H1 (cell line): ENCODE data around the gene SHOX.

Experiments
- ATF2 ChIP-seq: IDR thresholded peaks from 2 replicates; pipeline ENCODE4 v1.6.1; 2012; ENCODE audit warnings: low read length, inconsistent platforms
- CTCF ChIP-seq, 3 experiments: IDR thresholded peaks; 1 replicate in 2 of 3; 2 replicates in 1 of 3; pipeline versions ENCODE4 v1.5.1 to v1.6.1; 2011; ENCODE audit warnings: low read length in 3 of 3, mild to moderate bottlenecking in 3 of 3, inconsistent platforms in 2 of 3, low read depth in 1 of 3, moderate library complexity in 1 of 3; ENCODE audit not compliant: insufficient read depth in 1 of 3; ENCODE audit errors: control extremely low read depth in 1 of 3
- EGR1 ChIP-seq: IDR thresholded peaks from 2 replicates; pipeline ENCODE4 v1.6.1; 2011; ENCODE audit warnings: low read depth, low read length, borderline replicate concordance
- EP300 ChIP-seq, 2 experiments: IDR thresholded peaks; 1 replicate in 1 of 2; 2 replicates in 1 of 2; pipeline ENCODE4 v1.6.1; 2011 to 2012; ENCODE audit warnings: low read depth in 2 of 2, low read length in 2 of 2, mild to moderate bottlenecking in 2 of 2, borderline replicate concordance in 1 of 2, inconsistent platforms in 1 of 2, moderate library complexity in 1 of 2
- KDM1A ChIP-seq: fragments of 200-600, 300-600 bp; sonication (generic); IDR thresholded peaks from 2 replicates; pipeline ENCODE4 v1.7.1; 2016; ENCODE audit warnings: mild to moderate bottlenecking, low read length, borderline replicate concordance
- MAFK ChIP-seq: IDR thresholded peaks from 2 replicates; pipeline ENCODE4 v1.6.1; 2012; ENCODE audit warnings: low read depth, mild to moderate bottlenecking, improper control_type of control experiment, low read length
- MAX ChIP-seq: IDR thresholded peaks from 2 replicates; pipeline ENCODE4 v1.6.1; 2012; ENCODE audit warnings: inconsistent platforms
- POLR2A ChIP-seq, 2 experiments: IDR thresholded peaks; 1 replicate in 1 of 2; 2 replicates in 1 of 2; pipeline ENCODE4 v1.6.1; 2011; ENCODE audit warnings: low read depth in 2 of 2, low read length in 2 of 2, mild to moderate bottlenecking in 2 of 2; ENCODE audit errors: control extremely low read depth in 1 of 2
- SP4 ChIP-seq: IDR thresholded peaks from 2 replicates; pipeline ENCODE4 v1.6.1; 2012; ENCODE audit warnings: low read length, inconsistent platforms
- TAF7 ChIP-seq: optimal IDR thresholded peaks from 2 replicates; pipeline ENCODE3; 2011; ENCODE audit warnings: low read depth, mild to moderate bottlenecking, inconsistent platforms, low read length, moderate library complexity, borderline replicate concordance
- TF ChIP-seq, protein P1 (sequence below): fragments of 300-600 bp; sonication (generic); IDR thresholded peaks from 2 replicates; pipeline ENCODE4 v1.7.1; 2012; ENCODE audit warnings: low read length, moderate library complexity, mild to moderate bottlenecking, inconsistent platforms; ENCODE audit not compliant: insufficient replicate concordance

DNA sequence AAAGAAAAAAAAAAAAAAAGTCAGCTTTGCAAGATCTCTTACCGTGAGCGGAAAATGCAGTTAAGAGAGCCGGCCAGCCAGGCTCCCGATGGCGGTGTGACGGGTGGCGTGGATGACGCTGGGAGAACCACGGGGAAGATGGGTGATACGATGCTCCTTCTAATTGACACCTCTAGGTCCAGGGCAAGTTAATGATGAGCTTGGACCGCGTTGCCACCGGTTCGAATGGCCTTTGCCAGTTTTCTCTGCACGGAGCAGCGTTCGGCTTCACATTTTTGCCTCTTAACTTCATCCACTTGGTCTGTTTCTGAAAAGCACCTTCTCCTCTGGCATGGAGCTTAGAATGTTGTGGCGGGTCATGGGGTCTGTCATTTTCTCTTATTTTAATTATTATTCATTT, 33.2 kb downstream of the SHOX start:
- TF ChIP-seq MAX (no peak), ATF2 (no peak), TAF7 (no peak), KDM1A (no peak), SP4 (no peak), MAFK (no peak), POLR2A (IDR thresholded peaks at IDR 0.05; ENCODE audit: control extremely low read depth in 1 of 2, low read depth in 2 of 2, low read length in 2 of 2) (no peak), EGR1 (no peak), EP300 (IDR thresholded peaks at IDR 0.05; ENCODE audit: borderline replicate concordance in 1 of 2, low read depth in 2 of 2, low read length in 2 of 2) (no peak), CTCF (IDR thresholded peaks at IDR 0.05; ENCODE audit: control extremely low read depth in 1 of 3, insufficient read depth in 1 of 3, low read depth in 1 of 3, low read length in 3 of 3) (no peak)
- TF ChIP-seq, protein P1, sequence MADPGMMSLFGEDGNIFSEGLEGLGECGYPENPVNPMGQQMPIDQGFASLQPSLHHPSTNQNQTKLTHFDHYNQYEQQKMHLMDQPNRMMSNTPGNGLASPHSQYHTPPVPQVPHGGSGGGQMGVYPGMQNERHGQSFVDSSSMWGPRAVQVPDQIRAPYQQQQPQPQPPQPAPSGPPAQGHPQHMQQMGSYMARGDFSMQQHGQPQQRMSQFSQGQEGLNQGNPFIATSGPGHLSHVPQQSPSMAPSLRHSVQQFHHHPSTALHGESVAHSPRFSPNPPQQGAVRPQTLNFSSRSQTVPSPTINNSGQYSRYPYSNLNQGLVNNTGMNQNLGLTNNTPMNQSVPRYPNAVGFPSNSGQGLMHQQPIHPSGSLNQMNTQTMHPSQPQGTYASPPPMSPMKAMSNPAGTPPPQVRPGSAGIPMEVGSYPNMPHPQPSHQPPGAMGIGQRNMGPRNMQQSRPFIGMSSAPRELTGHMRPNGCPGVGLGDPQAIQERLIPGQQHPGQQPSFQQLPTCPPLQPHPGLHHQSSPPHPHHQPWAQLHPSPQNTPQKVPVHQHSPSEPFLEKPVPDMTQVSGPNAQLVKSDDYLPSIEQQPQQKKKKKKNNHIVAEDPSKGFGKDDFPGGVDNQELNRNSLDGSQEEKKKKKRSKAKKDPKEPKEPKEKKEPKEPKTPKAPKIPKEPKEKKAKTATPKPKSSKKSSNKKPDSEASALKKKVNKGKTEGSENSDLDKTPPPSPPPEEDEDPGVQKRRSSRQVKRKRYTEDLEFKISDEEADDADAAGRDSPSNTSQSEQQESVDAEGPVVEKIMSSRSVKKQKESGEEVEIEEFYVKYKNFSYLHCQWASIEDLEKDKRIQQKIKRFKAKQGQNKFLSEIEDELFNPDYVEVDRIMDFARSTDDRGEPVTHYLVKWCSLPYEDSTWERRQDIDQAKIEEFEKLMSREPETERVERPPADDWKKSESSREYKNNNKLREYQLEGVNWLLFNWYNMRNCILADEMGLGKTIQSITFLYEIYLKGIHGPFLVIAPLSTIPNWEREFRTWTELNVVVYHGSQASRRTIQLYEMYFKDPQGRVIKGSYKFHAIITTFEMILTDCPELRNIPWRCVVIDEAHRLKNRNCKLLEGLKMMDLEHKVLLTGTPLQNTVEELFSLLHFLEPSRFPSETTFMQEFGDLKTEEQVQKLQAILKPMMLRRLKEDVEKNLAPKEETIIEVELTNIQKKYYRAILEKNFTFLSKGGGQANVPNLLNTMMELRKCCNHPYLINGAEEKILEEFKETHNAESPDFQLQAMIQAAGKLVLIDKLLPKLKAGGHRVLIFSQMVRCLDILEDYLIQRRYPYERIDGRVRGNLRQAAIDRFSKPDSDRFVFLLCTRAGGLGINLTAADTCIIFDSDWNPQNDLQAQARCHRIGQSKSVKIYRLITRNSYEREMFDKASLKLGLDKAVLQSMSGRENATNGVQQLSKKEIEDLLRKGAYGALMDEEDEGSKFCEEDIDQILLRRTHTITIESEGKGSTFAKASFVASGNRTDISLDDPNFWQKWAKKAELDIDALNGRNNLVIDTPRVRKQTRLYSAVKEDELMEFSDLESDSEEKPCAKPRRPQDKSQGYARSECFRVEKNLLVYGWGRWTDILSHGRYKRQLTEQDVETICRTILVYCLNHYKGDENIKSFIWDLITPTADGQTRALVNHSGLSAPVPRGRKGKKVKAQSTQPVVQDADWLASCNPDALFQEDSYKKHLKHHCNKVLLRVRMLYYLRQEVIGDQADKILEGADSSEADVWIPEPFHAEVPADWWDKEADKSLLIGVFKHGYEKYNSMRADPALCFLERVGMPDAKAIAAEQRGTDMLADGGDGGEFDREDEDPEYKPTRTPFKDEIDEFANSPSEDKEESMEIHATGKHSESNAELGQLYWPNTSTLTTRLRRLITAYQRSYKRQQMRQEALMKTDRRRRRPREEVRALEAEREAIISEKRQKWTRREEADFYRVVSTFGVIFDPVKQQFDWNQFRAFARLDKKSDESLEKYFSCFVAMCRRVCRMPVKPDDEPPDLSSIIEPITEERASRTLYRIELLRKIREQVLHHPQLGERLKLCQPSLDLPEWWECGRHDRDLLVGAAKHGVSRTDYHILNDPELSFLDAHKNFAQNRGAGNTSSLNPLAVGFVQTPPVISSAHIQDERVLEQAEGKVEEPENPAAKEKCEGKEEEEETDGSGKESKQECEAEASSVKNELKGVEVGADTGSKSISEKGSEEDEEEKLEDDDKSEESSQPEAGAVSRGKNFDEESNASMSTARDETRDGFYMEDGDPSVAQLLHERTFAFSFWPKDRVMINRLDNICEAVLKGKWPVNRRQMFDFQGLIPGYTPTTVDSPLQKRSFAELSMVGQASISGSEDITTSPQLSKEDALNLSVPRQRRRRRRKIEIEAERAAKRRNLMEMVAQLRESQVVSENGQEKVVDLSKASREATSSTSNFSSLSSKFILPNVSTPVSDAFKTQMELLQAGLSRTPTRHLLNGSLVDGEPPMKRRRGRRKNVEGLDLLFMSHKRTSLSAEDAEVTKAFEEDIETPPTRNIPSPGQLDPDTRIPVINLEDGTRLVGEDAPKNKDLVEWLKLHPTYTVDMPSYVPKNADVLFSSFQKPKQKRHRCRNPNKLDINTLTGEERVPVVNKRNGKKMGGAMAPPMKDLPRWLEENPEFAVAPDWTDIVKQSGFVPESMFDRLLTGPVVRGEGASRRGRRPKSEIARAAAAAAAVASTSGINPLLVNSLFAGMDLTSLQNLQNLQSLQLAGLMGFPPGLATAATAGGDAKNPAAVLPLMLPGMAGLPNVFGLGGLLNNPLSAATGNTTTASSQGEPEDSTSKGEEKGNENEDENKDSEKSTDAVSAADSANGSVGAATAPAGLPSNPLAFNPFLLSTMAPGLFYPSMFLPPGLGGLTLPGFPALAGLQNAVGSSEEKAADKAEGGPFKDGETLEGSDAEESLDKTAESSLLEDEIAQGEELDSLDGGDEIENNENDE: no peak
